Smooth muscle cell (in vitro differentiated cells): Measurements from ENCODE around the gene RAVER2. TPM values are rescaled to one million over a fixed set of nuclear protein-coding genes. Genes with fewer than 3 reads are reported as not detected.

Source experiments
- DNase-seq: peaks from one replicate; lab custom pipeline; 2025; ENCODE audit not compliant: unreplicated experiment; lab: John Stamatoyannopoulos, UW
- H2AFZ ChIP-seq: fragments of 200-600 bp; sonication (generic); 2 replicates; pipeline ENCODE4 v1.6.0; 2016; ENCODE audit warnings: antibody characterized with exemption, low read depth, mild to moderate bottlenecking
- H3F3A ChIP-seq: fragments of 200-600 bp; sonication (generic); 2 replicates; pipeline ENCODE4 v1.6.0; 2017; ENCODE audit warnings: antibody characterized with exemption, low read depth
- H3K27ac ChIP-seq: fragments of 200-600 bp; sonication (generic); 2 replicates; pipeline ENCODE4 v1.5.1; 2016; ENCODE audit warnings: low read depth, mild to moderate bottlenecking
- H3K27me3 ChIP-seq: fragments of 200-600 bp; sonication (generic); 2 replicates; pipeline ENCODE4 v1.6.1; 2016; ENCODE audit warnings: low read depth, mild to moderate bottlenecking
- H3K36me3 ChIP-seq: fragments of 200-600 bp; sonication (generic); 2 replicates; pipeline ENCODE4 v1.5.1; 2016; ENCODE audit warnings: low read depth
- H3K4me1 ChIP-seq: fragments of 200-600 bp; sonication (generic); 2 replicates; pipeline ENCODE4 v1.5.1; 2016; ENCODE audit warnings: low read depth
- H3K4me2 ChIP-seq: fragments of 200-600 bp; sonication (generic); 2 replicates; pipeline ENCODE4 v1.6.0; 2016; ENCODE audit warnings: mild to moderate bottlenecking
- H3K4me3 ChIP-seq: fragments of 200-600 bp; sonication (generic); 2 replicates; pipeline ENCODE4 v1.5.1; 2016; ENCODE audit warnings: mild to moderate bottlenecking
- H3K79me2 ChIP-seq: fragments of 200-600 bp; sonication (generic); 2 replicates; pipeline ENCODE4 v1.6.0; 2016; ENCODE audit warnings: low read depth, mild to moderate bottlenecking
- H3K9ac ChIP-seq: fragments of 200-600 bp; sonication (generic); 2 replicates; pipeline ENCODE4 v1.6.0; 2016; ENCODE audit warnings: low read depth
- H3K9me3 ChIP-seq: fragments of 200-600 bp; sonication (generic); replicated peaks from 2 replicates; pipeline ENCODE4 v1.5.1; 2016; ENCODE audit warnings: low read depth
- H4K20me1 ChIP-seq: fragments of 200-600 bp; sonication (generic); 2 replicates; pipeline ENCODE4 v1.6.0; 2016; ENCODE audit warnings: low read depth
- WGBS: methylation state at CpG from one replicate; pipeline ENCODE4 v1.1.7; 2016; ENCODE audit warnings: low lambda C conversion rate; 5-methylcytosine and 5-hydroxymethylcytosine counted together
- polyA plus RNA-seq: library from polyadenylated mRNA; unstranded; fragments of >200 nt; fragmentation: Nextera tagmentation; extraction: Ambion mirVana; gene quantifications from 2 replicates; pipeline ENCODE4 v1.2.1, GENCODE V29; 2016
- total RNA-seq: library from RNA; depleted of rRNA; stranded (reverse); fragments of >200 nt; gene quantifications from 2 replicates; pipeline ENCODE4 v1.2.3, GENCODE V29; 2014
- TF ChIP-seq, protein P1 (sequence below): fragments of 200-600 bp; sonication (generic); IDR thresholded peaks from 2 replicates; pipeline ENCODE4 v1.5.1; 2017; ENCODE audit warnings: borderline replicate concordance, mild to moderate bottlenecking, antibody characterized with exemption; ENCODE audit not compliant: insufficient read depth, poor library complexity, severe bottlenecking

RAVER2 gene
- total and polyA plus RNA-seq, 2 experiments from 2014 or later, result 2.8 to 9.8 TPM

DNA sequence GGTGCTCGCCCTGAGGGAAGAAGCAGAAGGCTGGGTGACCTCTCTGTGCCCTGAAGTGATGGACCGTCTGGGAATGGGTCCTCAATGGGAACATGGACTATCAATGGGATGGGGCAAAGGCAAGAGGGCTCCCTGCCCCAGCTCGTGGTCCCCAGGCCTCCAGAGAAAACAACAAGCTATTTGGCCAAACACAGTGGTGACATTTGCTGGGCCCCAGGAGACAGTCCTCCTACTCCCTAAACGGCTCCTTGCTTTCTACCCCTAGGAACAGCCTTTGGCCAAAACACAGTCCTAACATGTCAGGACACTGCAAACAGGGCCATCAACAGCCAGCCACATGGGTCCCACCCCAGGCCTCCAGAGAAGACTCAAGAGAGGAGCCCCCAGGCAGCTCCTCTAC is 102.8 kb downstream of the RAVER2 start:
- H3K4me1 ChIP-seq, result no peaks in the 10 kb centered on the region
- H3K9me3 ChIP-seq, result no peaks in the 10 kb centered on the region
- H3K9ac ChIP-seq, result no peak overlapping the region
- no peak overlapping the region for H3K4me3 ChIP-seq
- no peak overlapping the region for H3K4me2 ChIP-seq
- peaks cover 4% of the 10 kb centered on the region for H3K36me3 ChIP-seq
- TF ChIP-seq, protein P1, sequence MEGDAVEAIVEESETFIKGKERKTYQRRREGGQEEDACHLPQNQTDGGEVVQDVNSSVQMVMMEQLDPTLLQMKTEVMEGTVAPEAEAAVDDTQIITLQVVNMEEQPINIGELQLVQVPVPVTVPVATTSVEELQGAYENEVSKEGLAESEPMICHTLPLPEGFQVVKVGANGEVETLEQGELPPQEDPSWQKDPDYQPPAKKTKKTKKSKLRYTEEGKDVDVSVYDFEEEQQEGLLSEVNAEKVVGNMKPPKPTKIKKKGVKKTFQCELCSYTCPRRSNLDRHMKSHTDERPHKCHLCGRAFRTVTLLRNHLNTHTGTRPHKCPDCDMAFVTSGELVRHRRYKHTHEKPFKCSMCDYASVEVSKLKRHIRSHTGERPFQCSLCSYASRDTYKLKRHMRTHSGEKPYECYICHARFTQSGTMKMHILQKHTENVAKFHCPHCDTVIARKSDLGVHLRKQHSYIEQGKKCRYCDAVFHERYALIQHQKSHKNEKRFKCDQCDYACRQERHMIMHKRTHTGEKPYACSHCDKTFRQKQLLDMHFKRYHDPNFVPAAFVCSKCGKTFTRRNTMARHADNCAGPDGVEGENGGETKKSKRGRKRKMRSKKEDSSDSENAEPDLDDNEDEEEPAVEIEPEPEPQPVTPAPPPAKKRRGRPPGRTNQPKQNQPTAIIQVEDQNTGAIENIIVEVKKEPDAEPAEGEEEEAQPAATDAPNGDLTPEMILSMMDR, result no peak
- no peaks in the 10 kb centered on the region for H4K20me1 ChIP-seq
- DNase-seq, result no peak
- H3F3A ChIP-seq, result no peaks in the 10 kb centered on the region
- H3K27ac ChIP-seq, result no peak overlapping the region
- WGBS, result 97% methylated on average over 4 of the region's 4 CpGs
- no peaks in the 10 kb centered on the region for H3K79me2 ChIP-seq
- H3K27me3 ChIP-seq, result no peaks in the 10 kb centered on the region
- no peak overlapping the region for H2AFZ ChIP-seq

DNA sequence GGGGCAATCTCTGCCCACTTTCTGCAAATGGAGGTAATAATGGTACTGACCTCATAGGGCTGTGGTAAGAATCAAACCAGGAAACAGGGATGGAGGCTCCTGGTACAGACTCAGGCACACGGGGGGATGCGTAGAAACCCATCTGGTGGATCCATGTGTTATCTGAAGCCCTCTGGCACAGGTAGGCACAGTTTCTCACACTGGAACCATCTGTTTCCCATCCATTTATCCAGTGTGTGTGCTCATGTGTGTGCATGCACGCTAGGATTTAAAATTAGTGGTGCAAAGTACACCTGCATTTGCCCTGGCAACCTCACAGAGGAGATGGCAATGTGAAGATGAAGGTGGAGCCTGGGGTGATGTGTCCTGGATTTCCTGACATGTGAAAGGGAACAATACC is 103.3 kb downstream of the RAVER2 start:
- WGBS, result 98% methylated on average over 3 of the region's 3 CpGs
- H3K27me3 ChIP-seq, result no peaks in the 10 kb centered on the region
- peaks cover 4% of the 10 kb centered on the region for H3K36me3 ChIP-seq
- H3K4me1 ChIP-seq, result no peaks in the 10 kb centered on the region
- no peak overlapping the region for H3K4me2 ChIP-seq
- DNase-seq, result no peak
- no peaks in the 10 kb centered on the region for H4K20me1 ChIP-seq
- H3F3A ChIP-seq, result no peaks in the 10 kb centered on the region
- no peak overlapping the region for H3K9ac ChIP-seq
- H3K9me3 ChIP-seq, result no peaks in the 10 kb centered on the region
- H3K79me2 ChIP-seq, result no peaks in the 10 kb centered on the region
- no peak overlapping the region for H2AFZ ChIP-seq
- TF ChIP-seq, protein P1, result no peak
- no peak overlapping the region for H3K4me3 ChIP-seq
- H3K27ac ChIP-seq, result no peak overlapping the region

DNA sequence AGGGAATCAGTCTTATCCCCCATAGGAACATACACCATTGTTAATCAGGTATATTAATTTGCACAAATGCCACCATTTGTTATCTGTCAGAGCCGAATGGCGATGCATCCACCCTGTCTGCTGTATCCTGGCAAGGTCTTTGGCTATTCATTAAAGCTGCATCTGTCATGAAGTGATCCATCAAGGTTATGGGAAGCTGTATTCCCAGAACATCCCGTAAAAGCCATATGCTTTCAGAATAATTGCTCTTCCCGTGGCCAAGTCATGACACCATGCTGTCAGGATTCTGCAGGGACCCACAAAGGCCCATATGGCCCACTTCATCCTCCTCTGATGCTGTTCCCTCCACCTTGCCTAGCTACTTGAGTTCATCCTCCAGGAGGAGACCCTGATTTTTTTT is 103.9 kb downstream of the RAVER2 start:
- no peaks in the 10 kb centered on the region for H3K27me3 ChIP-seq
- H3K4me2 ChIP-seq, result no peak overlapping the region
- H4K20me1 ChIP-seq, result no peaks in the 10 kb centered on the region
- no peaks in the 10 kb centered on the region for H3K79me2 ChIP-seq
- no peaks in the 10 kb centered on the region for H3K4me1 ChIP-seq
- no peaks in the 10 kb centered on the region for H3F3A ChIP-seq
- H3K4me3 ChIP-seq, result no peak overlapping the region
- TF ChIP-seq, protein P1, result no peak
- H3K27ac ChIP-seq, result no peak overlapping the region
- 94% methylated on average over 4 of the region's 4 CpGs for WGBS
- H3K9me3 ChIP-seq, result no peaks in the 10 kb centered on the region
- no peak overlapping the region for H2AFZ ChIP-seq
- peaks cover 4% of the 10 kb centered on the region for H3K36me3 ChIP-seq
- H3K9ac ChIP-seq, result no peak overlapping the region
- no peak for DNase-seq

DNA sequence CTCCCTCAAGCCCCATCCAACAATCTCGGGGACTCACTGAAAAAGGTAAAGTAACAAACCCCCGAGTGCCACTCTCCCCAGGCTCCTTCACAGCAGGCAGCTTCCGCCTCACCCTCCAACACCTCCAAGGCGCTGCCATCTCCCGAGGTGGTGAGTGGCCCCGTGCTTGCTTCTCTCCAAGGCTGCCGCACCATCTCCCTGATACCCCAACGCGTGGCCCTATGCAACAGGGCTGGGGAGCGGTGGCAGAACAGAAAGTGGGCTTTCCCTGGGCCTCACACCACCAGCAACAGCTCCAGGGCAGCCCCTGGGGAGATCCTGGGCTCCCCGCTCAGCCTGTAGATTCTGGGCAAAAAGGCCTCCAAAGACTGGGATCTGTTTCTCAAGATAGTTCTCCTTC is 105.1 kb downstream of the RAVER2 start:
- no peak overlapping the region for H3K4me2 ChIP-seq
- TF ChIP-seq, protein P1, result no peak
- no peak overlapping the region for H3K9ac ChIP-seq
- no peaks in the 10 kb centered on the region for H3K9me3 ChIP-seq
- H3K79me2 ChIP-seq, result no peaks in the 10 kb centered on the region
- H3K4me3 ChIP-seq, result no peak overlapping the region
- WGBS, result 98% methylated on average over 11 of the region's 11 CpGs
- H3K4me1 ChIP-seq, result no peaks in the 10 kb centered on the region
- no peaks in the 10 kb centered on the region for H3F3A ChIP-seq
- no peak overlapping the region for H3K27ac ChIP-seq
- no peak overlapping the region for H2AFZ ChIP-seq
- peaks cover 6% of the 10 kb centered on the region for H3K36me3 ChIP-seq
- H4K20me1 ChIP-seq, result no peaks in the 10 kb centered on the region
- DNase-seq, result no peak
- H3K27me3 ChIP-seq, result no peaks in the 10 kb centered on the region
